GM10266 (cell line): Measurements from ENCODE around the gene IQCK.

Experiments used
- DNase-seq: peaks from one replicate; pipeline ENCODE4 v3.0.0; 2012; ENCODE audit errors: extremely low spot score
- TF ChIP-seq, protein P1 (sequence below): IDR thresholded peaks from 2 replicates; pipeline ENCODE4 v1.5.1; 2012; ENCODE audit warnings: mild to moderate bottlenecking, low read depth; ENCODE audit not compliant: control insufficient read depth, insufficient read depth; ENCODE audit errors: missing control alignments

IQCK gene

DNA sequence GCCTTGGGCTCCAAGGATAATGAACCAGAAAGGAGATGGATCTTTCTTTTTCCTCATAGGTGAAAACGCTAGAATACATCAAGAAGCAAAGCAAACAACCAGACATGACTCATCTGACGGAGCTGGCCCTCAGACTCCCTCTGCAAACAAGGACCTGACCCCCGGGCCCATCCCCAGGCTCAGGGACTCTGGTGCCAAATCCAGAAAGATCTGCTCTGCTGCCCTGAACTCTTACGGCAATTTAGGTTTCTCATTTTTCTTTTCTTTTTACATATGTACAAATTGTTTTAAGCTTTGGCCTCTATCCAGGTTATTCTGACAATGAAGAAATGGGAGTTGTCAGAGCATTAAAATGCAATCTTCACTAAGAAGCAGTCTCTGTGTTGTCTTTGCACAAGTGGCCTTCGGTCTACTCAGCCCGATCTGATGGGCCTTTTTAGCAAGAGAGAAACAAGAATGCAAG, 17.7 kb upstream of the IQCK start:
- DNase-seq: no peak
- TF ChIP-seq, protein P1, sequence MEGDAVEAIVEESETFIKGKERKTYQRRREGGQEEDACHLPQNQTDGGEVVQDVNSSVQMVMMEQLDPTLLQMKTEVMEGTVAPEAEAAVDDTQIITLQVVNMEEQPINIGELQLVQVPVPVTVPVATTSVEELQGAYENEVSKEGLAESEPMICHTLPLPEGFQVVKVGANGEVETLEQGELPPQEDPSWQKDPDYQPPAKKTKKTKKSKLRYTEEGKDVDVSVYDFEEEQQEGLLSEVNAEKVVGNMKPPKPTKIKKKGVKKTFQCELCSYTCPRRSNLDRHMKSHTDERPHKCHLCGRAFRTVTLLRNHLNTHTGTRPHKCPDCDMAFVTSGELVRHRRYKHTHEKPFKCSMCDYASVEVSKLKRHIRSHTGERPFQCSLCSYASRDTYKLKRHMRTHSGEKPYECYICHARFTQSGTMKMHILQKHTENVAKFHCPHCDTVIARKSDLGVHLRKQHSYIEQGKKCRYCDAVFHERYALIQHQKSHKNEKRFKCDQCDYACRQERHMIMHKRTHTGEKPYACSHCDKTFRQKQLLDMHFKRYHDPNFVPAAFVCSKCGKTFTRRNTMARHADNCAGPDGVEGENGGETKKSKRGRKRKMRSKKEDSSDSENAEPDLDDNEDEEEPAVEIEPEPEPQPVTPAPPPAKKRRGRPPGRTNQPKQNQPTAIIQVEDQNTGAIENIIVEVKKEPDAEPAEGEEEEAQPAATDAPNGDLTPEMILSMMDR: no peak

DNA sequence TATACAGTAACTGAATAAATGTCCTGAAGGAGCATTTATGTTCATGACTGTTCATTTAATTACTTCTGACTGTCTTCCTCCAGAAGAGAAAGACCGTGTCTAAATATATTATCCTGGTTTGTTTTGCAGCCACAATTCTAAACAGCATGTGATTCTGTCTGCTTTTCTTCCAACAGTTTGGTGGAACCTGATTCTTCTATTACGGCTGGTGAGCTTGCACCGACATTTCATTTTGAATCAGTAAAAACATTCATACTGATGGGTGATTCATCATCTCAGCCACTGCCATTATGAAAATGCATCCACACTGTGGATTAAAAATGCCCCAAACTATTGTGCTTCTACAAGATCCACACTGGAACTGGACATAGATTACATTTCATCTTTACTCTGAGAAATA, 17.0 kb upstream of the IQCK start:
- DNase-seq: no peak
- TF ChIP-seq, protein P1: no peak

DNA sequence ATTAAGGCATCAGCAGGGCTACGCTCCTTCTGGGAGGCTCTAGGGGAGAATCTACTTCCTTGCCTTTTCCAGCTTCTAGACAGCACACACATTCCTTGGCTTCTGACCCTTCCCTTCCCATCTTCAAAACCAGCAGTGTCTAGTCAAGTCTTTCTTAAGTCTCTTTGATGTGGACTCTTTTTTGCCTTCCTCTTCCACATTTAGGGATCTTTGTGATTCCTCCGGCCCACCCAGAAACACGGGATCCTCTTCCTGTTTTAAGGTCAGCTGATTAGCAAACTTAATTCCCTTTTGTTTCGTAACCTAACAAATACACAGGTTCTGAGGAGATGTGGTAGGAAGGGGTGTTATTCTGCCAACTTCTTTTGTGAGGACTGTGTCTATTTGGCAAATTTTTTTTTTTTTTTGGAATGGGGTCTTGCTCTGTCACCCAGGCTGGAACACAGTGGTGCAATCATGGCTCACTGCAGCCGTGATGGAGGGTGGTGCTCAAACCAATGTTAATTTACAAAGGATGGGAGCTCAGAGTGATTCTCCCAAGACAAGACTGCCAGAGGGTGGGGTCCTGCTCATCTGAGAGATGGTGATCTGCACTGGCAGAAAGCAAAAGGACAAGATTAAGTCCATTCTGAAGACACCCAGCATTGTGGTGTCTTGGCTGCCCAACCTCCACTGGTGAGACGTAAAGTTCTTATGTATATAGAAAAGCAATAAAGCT, 14.7 kb upstream of the IQCK start:
- DNase-seq: no peak
- TF ChIP-seq, protein P1: no peak

DNA sequence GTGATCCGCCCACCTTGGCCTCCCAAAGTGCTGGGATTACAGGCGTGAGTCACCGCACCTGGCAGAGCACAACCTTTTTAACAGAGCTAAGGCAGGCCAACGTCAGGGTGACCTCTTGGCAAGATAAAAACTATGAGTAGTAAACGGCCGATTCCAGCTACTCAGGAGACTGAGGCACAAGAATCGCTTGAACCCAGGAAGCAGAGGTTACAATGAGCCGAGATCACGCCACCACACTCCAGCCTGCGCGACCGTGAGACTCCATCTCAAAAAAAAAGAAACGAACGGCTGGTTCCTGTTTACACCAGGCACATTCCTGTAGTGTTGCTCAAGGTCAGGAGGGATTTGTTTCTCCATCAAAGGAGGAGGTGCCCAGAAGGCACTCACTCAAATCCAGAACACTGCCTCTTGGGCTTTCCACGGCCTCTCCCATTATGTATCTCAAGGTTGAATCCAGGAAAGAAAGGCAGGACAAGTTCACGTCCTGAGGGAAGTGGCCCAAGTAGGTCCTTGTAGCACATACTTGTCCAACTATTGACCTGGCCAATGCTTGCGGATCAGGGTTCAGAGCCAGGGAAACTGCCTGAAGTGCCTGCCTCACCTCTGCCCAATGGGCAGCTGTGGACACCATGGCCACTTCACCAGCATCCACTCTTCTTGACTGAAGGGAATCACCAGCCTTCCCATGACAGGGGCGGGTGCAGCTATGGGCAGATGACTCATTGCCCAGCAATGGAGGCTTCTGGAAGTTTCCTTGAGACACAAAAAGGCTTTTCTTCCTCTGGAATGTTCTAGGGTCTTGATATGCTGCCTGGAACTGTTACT, 13.5 kb upstream of the IQCK start:
- TF ChIP-seq, protein P1: no peak
- DNase-seq: no peak

DNA sequence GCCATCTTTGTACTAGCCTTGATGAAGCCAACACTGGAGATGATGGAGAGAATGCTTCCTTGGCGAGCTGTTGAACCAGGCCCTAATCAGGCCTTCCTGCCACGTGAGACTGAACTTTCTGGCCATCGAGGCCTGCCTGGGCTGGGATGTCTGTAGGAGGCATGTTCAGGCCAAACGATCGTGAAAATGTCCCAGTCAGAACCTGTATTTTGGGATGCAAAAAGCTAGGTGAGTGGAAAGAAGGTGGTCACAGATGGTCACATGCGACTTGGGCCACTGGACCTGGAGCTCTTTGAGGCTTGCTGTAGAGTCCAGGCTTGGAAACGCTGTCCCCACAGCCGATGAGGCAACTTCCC, 12.9 kb upstream of the IQCK start:
- no peak for DNase-seq
- TF ChIP-seq, protein P1: no peak

DNA sequence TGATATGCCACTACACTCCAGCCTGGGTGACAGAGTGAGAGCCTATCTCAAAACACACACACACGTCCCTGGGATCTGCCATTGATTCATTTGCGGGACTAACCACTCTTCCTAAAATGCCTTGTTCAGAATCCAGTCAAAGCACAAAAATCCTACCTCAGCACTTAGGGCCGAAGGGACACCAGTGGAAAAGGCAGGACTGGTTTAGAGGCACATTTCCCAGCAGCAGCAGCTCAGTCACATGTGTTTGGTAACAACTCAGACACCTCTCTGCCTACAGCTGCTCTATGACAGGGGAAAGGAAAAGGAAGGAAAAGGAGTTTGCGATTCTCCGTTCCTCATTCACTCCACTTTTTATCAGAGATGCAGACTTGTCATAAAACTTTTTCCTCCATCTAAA, 12.2 kb upstream of the IQCK start:
- TF ChIP-seq, protein P1: no peak
- DNase-seq: no peak

DNA sequence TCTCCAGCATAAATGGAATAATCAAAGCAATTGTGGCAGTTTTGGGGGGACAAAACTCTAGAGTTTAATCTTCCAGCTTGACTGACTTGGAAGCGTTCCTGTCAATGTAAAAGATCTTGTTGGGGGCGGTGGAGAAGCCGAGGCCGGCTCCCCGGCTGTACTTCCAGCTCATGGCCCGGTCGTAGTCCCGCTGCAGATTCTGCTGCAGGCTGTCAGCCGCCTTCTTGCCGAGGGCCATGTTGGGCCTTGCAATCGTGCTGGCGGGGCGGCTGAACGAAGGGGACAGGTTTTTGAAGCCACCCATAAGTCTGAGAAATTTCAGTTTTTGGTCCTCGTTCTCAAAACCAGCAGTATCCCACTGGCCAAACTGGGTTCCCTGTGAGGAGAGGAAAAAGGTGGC, 11.2 kb upstream of the IQCK start:
- no peak for DNase-seq
- TF ChIP-seq, protein P1: no peak
